ENCODE results near the gene ADAD2. TPM values are rescaled to one million over a fixed set of nuclear protein-coding genes. Genes with fewer than 3 reads are reported as not detected.

ADAD2 gene
- total and polyA plus RNA-seq, 10 of the 15 experiments (the other 5 are each of a cell fraction or from before 2014, with no cell fraction given), result 0.44 to 0.68 (median 0.51) TPM; not detected in 7

DNA sequence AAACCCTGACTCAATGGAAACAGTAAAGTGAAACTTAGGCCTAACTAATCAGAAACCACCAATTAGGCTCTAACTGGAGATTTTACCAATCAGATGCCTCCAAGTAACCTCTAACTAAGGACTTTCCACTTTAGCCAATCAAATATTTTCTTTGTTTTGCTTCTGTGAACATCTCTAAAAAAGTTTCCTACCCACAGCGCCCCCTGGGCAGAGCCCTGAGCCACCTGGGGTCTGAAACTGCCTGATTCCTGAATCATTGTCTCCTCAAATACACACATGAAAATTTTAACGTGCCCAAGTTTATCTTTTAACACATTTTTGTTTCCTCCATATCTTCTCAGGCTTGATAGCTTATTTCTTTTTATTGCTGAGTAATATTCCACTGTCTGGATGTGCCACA, 19.0 kb downstream of the ADAD2 start:
- CTCF ChIA-PET, result no interaction called here
- no peaks in the 10 kb centered on the region for H3K36me3 ChIP-seq (ENCODE audit: control insufficient read depth in 2 of 2, insufficient read depth in 2 of 2, low read length in 1 of 2)
- H2AFZ ChIP-seq (ENCODE audit: control insufficient read depth, low read depth, low read length), result no peak overlapping the region
- DNase-seq (ENCODE audit: low read depth, low spot score), result no peak
- no TSS peak for BruUV-seq (replicated peaks)
- RAD21 ChIA-PET (ENCODE audit: unreplicated experiment), result no interaction called here
- H4K20me1 ChIP-seq (ENCODE audit: control insufficient read depth, insufficient read depth), result no peaks in the 10 kb centered on the region
- no peaks in the 10 kb centered on the region for H3K27me3 ChIP-seq (replicated peaks in 1 of 2; ENCODE audit: control insufficient read depth in 2 of 2, insufficient read depth in 2 of 2, low read length in 1 of 2)
- H3K79me2 ChIP-seq (ENCODE audit: control insufficient read depth, insufficient read depth, low read length), result no peaks in the 10 kb centered on the region
- WGBS (ENCODE audit: insufficient coverage, insufficient replicate concordance, low lambda C conversion rate, missing lambda C conversion rate), result 2% methylated on average over 2 of the region's 2 CpGs
- no peak overlapping the region for H3K4me3 ChIP-seq
- FAIRE-seq, result no peak
- in situ Hi-C loops (cut with MboI) (no loop called here), intact Hi-C loops (cut with micrococcal nuclease; ENCODE audit: unreplicated experiment) (no loop called here)
- no peak for TF ChIP-seq SIX5 (IDR thresholded peaks at IDR 0.05; ENCODE audit: low read depth, low read length, severe bottlenecking)
- TF ChIP-seq, protein P1, sequence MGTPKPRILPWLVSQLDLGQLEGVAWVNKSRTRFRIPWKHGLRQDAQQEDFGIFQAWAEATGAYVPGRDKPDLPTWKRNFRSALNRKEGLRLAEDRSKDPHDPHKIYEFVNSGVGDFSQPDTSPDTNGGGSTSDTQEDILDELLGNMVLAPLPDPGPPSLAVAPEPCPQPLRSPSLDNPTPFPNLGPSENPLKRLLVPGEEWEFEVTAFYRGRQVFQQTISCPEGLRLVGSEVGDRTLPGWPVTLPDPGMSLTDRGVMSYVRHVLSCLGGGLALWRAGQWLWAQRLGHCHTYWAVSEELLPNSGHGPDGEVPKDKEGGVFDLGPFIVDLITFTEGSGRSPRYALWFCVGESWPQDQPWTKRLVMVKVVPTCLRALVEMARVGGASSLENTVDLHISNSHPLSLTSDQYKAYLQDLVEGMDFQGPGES (IDR thresholded peaks at IDR 0.05), result no peak
- TF ChIP-seq ASH2L (IDR thresholded peaks at IDR 0.05; ENCODE audit: borderline replicate concordance, low read depth), result no peak
- TF ChIP-seq CREM (IDR thresholded peaks at IDR 0.05; ENCODE audit: low read depth), result no peak
- TF ChIP-seq YY1 (IDR thresholded peaks at IDR 0.05; ENCODE audit: low read depth, low read length), result no peak
- no peak for TF ChIP-seq HCFC1 (IDR thresholded peaks at IDR 0.05; ENCODE audit: low read length)
- TF ChIP-seq STAT3 (IDR thresholded peaks at IDR 0.05; ENCODE audit: low read depth, low read length), result no peak
- no peak for TF ChIP-seq CBX5 (IDR thresholded peaks at IDR 0.05; ENCODE audit: low read depth)
- no peak for TF ChIP-seq NFXL1 (IDR thresholded peaks at IDR 0.05; ENCODE audit: borderline replicate concordance)
- H3K9ac ChIP-seq (ENCODE audit: control insufficient read depth, insufficient read depth, low read length), result no peak overlapping the region
- H3K4me1 ChIP-seq (ENCODE audit: control insufficient read depth, insufficient read depth, low read length), result no peaks in the 10 kb centered on the region
- no peak overlapping the region for H3K4me2 ChIP-seq (ENCODE audit: control insufficient read depth, insufficient read depth)
- POLR2A ChIA-PET, result no interaction called here
- SMC1A ChIA-PET (ENCODE audit: uncharacterized antibody, unreplicated experiment), result interaction anchor here (1.6 kb wide), 1 partner anchor 10 kb away, joined by 4 read pairs; no protein-coding TSS in a partner anchor
- no peaks in the 10 kb centered on the region; the same call in 2 of the 3 replicates for H3K9me3 ChIP-seq (replicated peaks; ENCODE audit: control insufficient read depth, insufficient read depth, low read length)
- H3K27ac ChIP-seq (ENCODE audit: control insufficient read depth, insufficient read depth), result no peak overlapping the region
- no peak for ATAC-seq

Measured in GM12878 (cell line).